ENCODE results near the gene IL1B. TPM values are rescaled to one million over a fixed set of nuclear protein-coding genes. Genes with fewer than 3 reads are reported as not detected.

IL1B gene
- total and polyA plus RNA-seq, 2 donors (not counting 1 experiment from before 2014, with no cell fraction given), result 0.20 to 13.1 TPM

- no peak overlapping the region for H3K4me3 Mint-ChIP-seq
- H2AFZ ChIP-seq (ENCODE audit: insufficient read depth, low read depth, low read length, poor library complexity, severe bottlenecking), result peak overlapping the region; percentile 39
- H3K27me3 Mint-ChIP-seq, result peaks cover 3% of the 10 kb centered on the region
- no peaks in the 10 kb centered on the region for H3K27me3 ChIP-seq (replicated peaks in 1 of 4; ENCODE audit: control extremely low read depth in 1 of 4, control insufficient read depth in 3 of 4, insufficient read depth in 4 of 4, low read length in 3 of 4)
- peaks cover 28% of the 10 kb centered on the region for H3K4me1 Mint-ChIP-seq
- H4K20me1 ChIP-seq (ENCODE audit: control insufficient read depth, insufficient read depth, low read length, poor library complexity, severe bottlenecking), result no peaks in the 10 kb centered on the region
- H3K9me3 Mint-ChIP-seq (ENCODE audit: insufficient read depth), result no peaks in the 10 kb centered on the region
- TF ChIP-seq EZH2 (IDR thresholded peaks at IDR 0.05; ENCODE audit: borderline replicate concordance, insufficient read depth, low read depth, low read length, poor library complexity, severe bottlenecking) (no peak), CTCF (IDR thresholded peaks at IDR 0.05) (no peak)
- ChIA-PET POLR2A (no interaction called here), CTCF (no interaction called here)
- 57% methylated on average over 9 of the region's 15 CpGs for whole genome bisulfite sequencing (ENCODE audit: insufficient coverage)
- no peak overlapping the region for H3K27ac Mint-ChIP-seq
- H3K9me3 ChIP-seq (ENCODE audit: control extremely low read depth in 1 of 3, control insufficient read depth in 2 of 3, insufficient read depth in 1 of 3, low read length in 2 of 3), result no peaks in the 10 kb centered on the region
- H3K9ac ChIP-seq (ENCODE audit: low read length), result no peak overlapping the region
- intact Hi-C loops (cut with micrococcal nuclease), result no loop called here
- H3K4me2 ChIP-seq (replicated peaks; ENCODE audit: low read depth, low read length, poor library complexity, severe bottlenecking), result peak overlapping the region; percentile 18
- DNase-seq, result no peak
- peaks cover 26 to 30% of the 10 kb centered on the region in 2 donors for H3K4me1 ChIP-seq (ENCODE audit: control insufficient read depth in 2 of 2, insufficient read depth in 2 of 2, low read length in 2 of 2)
- ATAC-seq (ENCODE audit: low read depth), result no peak
- no peak overlapping the region for H3K4me3 ChIP-seq (ENCODE audit: control extremely low read depth in 1 of 5, extremely low read depth in 1 of 5, insufficient read depth in 1 of 5, low read depth in 2 of 5, low read length in 4 of 5)
- H3K36me3 ChIP-seq (replicated peaks in 1 of 2; ENCODE audit: control extremely low read depth in 1 of 2, control insufficient read depth in 1 of 2, extremely low read depth in 1 of 2, insufficient read depth in 2 of 2, low read length in 1 of 2), result no peaks in the 10 kb centered on the region
- no peaks in the 10 kb centered on the region for H3K79me2 ChIP-seq (ENCODE audit: control insufficient read depth, insufficient read depth, low read length)
- H3K27ac ChIP-seq (ENCODE audit: low read length in 2 of 2), result no peak overlapping the region
Observed at GRCh38 chr2:112831946-112832840, 4.4 kb downstream of the IL1B start.

GRCh38 chr2:112831513-112831845, 5.1 kb downstream of the IL1B start:
- Histone ChIP-seq H3K4me1 (ENCODE audit: control insufficient read depth in 2 of 2, insufficient read depth in 2 of 2, low read length in 2 of 2) (peaks cover 19 to 23% of the 10 kb centered on the region in 2 donors), H3K4me2 (replicated peaks; ENCODE audit: low read depth, low read length, poor library complexity, severe bottlenecking) (peak overlapping the region; percentile 18), H3K36me3 (replicated peaks in 1 of 2; ENCODE audit: control extremely low read depth in 1 of 2, control insufficient read depth in 1 of 2, extremely low read depth in 1 of 2, insufficient read depth in 2 of 2, low read length in 1 of 2) (no peaks in the 10 kb centered on the region), H3K9ac (ENCODE audit: low read length) (no peak overlapping the region), H2AFZ (ENCODE audit: insufficient read depth, low read depth, low read length, poor library complexity, severe bottlenecking) (no peak overlapping the region), H3K27ac (ENCODE audit: low read length in 2 of 2) (no peak overlapping the region), H4K20me1 (ENCODE audit: control insufficient read depth, insufficient read depth, low read length, poor library complexity, severe bottlenecking) (no peaks in the 10 kb centered on the region), H3K27me3 (replicated peaks in 1 of 4; ENCODE audit: control extremely low read depth in 1 of 4, control insufficient read depth in 3 of 4, insufficient read depth in 4 of 4, low read length in 3 of 4) (no peaks in the 10 kb centered on the region), H3K4me3 (ENCODE audit: control extremely low read depth in 1 of 5, extremely low read depth in 1 of 5, insufficient read depth in 1 of 5, low read depth in 2 of 5, low read length in 4 of 5) (no peak overlapping the region), H3K9me3 (ENCODE audit: control extremely low read depth in 1 of 3, control insufficient read depth in 2 of 3, insufficient read depth in 1 of 3, low read length in 2 of 3) (no peaks in the 10 kb centered on the region), H3K79me2 (ENCODE audit: control insufficient read depth, insufficient read depth, low read length) (no peaks in the 10 kb centered on the region)
- intact Hi-C loops (cut with micrococcal nuclease), result no loop called here
- Mint-ChIP-seq H3K27ac (no peak overlapping the region), H3K27me3 (peaks cover 6% of the 10 kb centered on the region), H3K4me1 (peaks cover 22% of the 10 kb centered on the region), H3K9me3 (ENCODE audit: insufficient read depth) (no peaks in the 10 kb centered on the region), H3K4me3 (peak overlapping the region; percentile 3)
- ChIA-PET CTCF (no interaction called here), POLR2A (no interaction called here)
- DNase-seq, result no peak
- 8% methylated on average over 2 of the region's 2 CpGs for WGBS (ENCODE audit: insufficient coverage)
- ATAC-seq (ENCODE audit: low read depth), result no peak
- TF ChIP-seq CTCF (IDR thresholded peaks at IDR 0.05) (no peak), EZH2 (IDR thresholded peaks at IDR 0.05; ENCODE audit: borderline replicate concordance, insufficient read depth, low read depth, low read length, poor library complexity, severe bottlenecking) (no peak)
